Measurements from ENCODE around the gene SERPINB6. TPM values are rescaled to one million over a fixed set of nuclear protein-coding genes. Genes with fewer than 3 reads are reported as not detected.
A peak's percentile ranks its signal among the peaks of the same experiment; 100 is the strongest.
"Not testable (repeated sequence)": the region's sequence is repeated elsewhere in the genome, so short reads cannot be mapped to it uniquely, and the experiment has no call there.

The SERPINB6 gene
- total RNA-seq, 4 donors from 2014 or later = 84.9 to 266 (median 203) TPM

DNA sequence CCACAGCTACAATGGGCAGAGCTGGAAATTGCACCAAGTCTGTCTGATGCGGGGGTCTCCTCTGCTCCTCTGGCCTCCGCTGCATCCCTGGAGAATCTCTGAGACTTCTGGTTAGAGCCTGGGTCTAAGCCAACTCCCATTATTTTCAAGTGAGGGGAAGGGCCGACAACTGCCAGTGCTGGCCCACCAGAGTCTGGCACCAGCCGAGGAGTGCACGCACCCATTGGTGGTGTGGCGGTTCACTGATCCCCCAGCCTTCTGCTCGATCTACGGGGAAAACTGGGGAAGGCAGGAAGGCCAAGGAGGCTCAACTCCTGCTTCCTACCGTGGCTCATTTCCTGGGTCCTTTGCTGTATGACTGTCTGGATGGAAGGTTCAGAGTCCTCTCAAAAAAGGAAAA lies 34.5 kb upstream of the SERPINB6 start:
- intact Hi-C loops (cut with DNase I; ENCODE audit: low total_unique reads) = no loop called here
- no peak for TF ChIP-seq POLR2A (IDR thresholded peaks at IDR 0.05)
- TF ChIP-seq, protein P1, sequence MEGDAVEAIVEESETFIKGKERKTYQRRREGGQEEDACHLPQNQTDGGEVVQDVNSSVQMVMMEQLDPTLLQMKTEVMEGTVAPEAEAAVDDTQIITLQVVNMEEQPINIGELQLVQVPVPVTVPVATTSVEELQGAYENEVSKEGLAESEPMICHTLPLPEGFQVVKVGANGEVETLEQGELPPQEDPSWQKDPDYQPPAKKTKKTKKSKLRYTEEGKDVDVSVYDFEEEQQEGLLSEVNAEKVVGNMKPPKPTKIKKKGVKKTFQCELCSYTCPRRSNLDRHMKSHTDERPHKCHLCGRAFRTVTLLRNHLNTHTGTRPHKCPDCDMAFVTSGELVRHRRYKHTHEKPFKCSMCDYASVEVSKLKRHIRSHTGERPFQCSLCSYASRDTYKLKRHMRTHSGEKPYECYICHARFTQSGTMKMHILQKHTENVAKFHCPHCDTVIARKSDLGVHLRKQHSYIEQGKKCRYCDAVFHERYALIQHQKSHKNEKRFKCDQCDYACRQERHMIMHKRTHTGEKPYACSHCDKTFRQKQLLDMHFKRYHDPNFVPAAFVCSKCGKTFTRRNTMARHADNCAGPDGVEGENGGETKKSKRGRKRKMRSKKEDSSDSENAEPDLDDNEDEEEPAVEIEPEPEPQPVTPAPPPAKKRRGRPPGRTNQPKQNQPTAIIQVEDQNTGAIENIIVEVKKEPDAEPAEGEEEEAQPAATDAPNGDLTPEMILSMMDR (IDR thresholded peaks at IDR 0.05) = no peak
- no peaks in the 10 kb centered on the region for H3K36me3 ChIP-seq
- no peaks in the 10 kb centered on the region for H3K4me1 ChIP-seq
- no peak for DNase-seq
- no peaks in the 10 kb centered on the region for H3K27me3 ChIP-seq
- H3K27ac ChIP-seq = no peak overlapping the region
- no peaks in the 10 kb centered on the region for H3K9me3 ChIP-seq
- H3K4me3 ChIP-seq = no peak overlapping the region

DNA sequence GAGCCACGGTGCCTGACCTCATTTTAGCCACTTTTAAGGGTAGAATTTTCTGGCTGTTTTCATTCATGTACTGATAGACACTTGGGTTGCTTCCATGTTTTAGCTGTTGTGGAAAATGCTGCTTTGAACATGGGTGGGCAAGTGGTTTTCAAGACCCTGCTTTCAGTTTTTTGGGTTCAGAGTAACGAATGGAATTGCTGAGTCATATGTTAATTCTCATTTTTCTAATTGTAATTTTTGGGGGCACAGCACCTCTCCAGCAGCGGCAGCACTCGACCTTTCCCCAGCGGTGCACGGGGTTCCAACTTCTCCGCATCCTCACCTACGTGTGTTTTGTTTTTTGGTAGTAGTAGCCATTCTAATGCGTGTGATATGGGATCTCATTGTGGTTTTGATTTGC lies 33.7 kb upstream of the SERPINB6 start:
- H3K27ac ChIP-seq = no peak overlapping the region
- H3K4me3 ChIP-seq = no peak overlapping the region
- no peaks in the 10 kb centered on the region for H3K4me1 ChIP-seq
- H3K9me3 ChIP-seq = no peaks in the 10 kb centered on the region
- no peak for DNase-seq
- TF ChIP-seq, protein P1 (IDR thresholded peaks at IDR 0.05) = no peak
- TF ChIP-seq POLR2A (IDR thresholded peaks at IDR 0.05) = no peak
- H3K27me3 ChIP-seq = no peaks in the 10 kb centered on the region
- intact Hi-C loops (cut with DNase I; ENCODE audit: low total_unique reads) = no loop called here
- H3K36me3 ChIP-seq = no peaks in the 10 kb centered on the region

DNA sequence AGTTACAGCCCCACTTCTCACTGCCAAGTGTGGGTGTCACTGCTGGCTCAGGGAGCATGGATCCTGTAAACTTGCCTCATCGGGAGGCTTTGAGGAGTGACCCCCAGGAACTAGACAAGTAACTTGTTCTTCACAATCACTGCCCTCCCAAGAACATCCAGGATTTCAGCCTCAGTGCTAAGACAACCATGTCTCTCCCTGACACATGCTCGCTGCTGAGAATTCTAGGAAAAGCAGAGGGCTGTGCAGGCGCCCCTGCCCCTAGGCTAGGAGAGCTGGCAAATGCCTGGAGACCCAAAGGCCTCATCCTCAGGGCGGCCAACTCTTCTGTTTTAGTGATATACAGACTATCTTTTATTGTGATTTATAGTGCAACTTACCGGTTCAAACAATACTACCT lies 31.9 kb upstream of the SERPINB6 start:
- H3K27ac ChIP-seq; H3K4me3 ChIP-seq; H3K4me1 ChIP-seq; H3K27me3 ChIP-seq; DNase-seq; H3K9me3 ChIP-seq; intact Hi-C loops (cut with DNase I; ENCODE audit: low total_unique reads); H3K36me3 ChIP-seq: not testable (repeated sequence)

DNA sequence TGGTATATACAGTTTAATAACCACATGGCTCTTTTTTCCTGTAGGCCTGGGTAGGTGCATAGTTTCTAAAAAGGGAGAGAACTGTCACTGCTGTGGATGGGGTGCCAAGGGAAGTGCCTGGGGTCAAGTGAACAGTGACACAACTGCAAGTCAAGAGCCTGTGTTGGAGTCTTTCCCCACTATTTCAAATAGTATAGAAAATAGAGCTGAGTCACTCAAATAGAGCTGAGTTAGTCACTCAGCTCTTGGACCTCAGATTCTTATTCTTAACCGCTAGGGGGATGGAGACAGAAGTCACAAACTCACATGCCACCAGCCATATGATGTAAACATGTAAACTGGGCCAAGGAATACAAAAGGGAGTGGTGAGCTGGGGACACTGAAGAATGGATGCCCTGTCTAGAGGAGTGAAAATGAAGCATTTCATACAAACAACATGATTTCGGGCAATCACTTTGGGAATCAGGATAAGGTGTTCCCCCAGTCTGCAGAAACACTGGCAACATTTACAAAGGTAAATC lies 30.5 kb upstream of the SERPINB6 start:
- Histone ChIP-seq H3K27me3 (no peaks in the 10 kb centered on the region), H3K4me1 (no peaks in the 10 kb centered on the region), H3K4me3 (no peak overlapping the region), H3K36me3 (no peaks in the 10 kb centered on the region), H3K9me3 (no peaks in the 10 kb centered on the region), H3K27ac (no peak overlapping the region)
- intact Hi-C loops (cut with DNase I; ENCODE audit: low total_unique reads) = no loop called here
- no peak for DNase-seq
- no peak for TF ChIP-seq POLR2A (IDR thresholded peaks at IDR 0.05)
- TF ChIP-seq, protein P1 (IDR thresholded peaks at IDR 0.05) = peak in 2 of 4 experiments; percentile 12 to 16

DNA sequence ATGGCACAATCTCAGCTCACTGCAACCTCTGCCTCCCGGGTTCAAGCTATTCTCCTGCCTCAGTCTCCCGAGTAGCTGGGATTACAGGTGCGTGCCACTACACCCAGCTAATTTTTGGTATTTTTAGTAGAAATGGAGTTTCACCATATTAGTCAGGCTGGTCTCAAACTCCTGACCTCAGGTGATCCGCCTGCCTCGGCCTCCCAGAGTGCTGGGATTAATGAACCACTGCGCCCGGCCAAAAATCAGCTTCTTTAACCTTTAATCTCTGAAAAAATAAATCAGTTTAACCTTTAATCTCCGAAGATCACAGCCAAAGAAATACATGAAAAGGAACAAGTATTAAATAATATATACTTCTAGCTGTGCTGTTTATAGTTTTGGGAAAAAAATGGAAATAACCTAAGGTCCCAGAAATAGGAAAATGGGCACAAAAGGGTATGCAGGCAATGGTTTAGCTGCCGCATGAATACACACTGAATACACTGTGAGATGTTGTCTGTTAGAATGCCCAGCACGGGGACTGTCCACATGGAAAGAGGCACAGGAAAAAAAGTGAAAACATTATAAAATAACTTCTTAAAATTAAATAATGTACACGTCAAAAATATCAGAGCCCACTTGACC lies 29.9 kb upstream of the SERPINB6 start:
- DNase-seq = no peak
- H3K9me3 ChIP-seq = no peaks in the 10 kb centered on the region
- H3K4me3 ChIP-seq = no peak overlapping the region
- no peak overlapping the region for H3K27ac ChIP-seq
- TF ChIP-seq POLR2A (IDR thresholded peaks at IDR 0.05) = no peak
- TF ChIP-seq, protein P1 (IDR thresholded peaks at IDR 0.05) = no peak
- no peaks in the 10 kb centered on the region for H3K4me1 ChIP-seq
- intact Hi-C loops (cut with DNase I; ENCODE audit: low total_unique reads) = no loop called here
- no peaks in the 10 kb centered on the region for H3K27me3 ChIP-seq
- H3K36me3 ChIP-seq = no peaks in the 10 kb centered on the region

Measured in uterus (tissue), 4 donors.